ENCODE data around the gene RUVBL1.

DNA sequence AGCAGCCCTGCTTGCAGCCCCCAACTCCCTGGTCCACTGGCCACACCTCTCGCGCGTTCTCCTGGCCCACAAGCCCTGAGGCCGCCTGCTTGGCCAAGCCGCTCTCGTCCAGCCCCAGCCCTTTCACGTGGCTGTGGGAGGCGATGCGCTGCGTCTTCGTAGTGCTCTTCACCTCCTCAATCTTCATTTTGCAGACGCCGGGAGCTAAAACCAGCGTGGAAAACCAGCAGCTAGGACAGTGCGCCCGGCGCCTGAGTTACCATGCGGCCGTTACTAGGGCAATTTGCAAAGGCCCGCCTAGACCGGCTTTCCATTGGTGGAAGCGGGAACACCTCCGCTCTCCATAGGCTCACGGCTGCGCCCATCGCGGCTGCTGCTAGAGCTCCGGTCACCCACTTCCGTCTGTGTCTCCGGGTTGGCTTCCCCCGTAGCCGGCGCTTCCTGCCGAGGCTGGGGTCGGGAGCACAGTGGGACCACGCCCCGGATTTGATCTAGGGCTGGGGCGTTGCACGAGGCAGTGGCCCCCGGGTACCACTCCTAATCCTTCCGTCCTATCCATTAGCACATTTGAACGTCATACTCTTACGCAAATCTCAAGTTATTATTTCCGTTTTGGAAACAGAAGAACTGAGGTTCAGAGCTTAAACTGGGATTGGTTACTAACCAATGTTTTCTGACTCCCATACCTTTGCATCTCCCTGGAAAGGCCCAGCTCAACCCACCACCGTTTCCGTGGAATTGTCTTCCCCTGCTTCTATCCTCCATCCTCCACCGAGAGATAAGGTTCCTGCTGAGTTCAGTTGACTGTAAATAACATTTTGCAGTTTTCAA is at the start of gene RUVBL1:
- TF ChIP-seq, protein P1, sequence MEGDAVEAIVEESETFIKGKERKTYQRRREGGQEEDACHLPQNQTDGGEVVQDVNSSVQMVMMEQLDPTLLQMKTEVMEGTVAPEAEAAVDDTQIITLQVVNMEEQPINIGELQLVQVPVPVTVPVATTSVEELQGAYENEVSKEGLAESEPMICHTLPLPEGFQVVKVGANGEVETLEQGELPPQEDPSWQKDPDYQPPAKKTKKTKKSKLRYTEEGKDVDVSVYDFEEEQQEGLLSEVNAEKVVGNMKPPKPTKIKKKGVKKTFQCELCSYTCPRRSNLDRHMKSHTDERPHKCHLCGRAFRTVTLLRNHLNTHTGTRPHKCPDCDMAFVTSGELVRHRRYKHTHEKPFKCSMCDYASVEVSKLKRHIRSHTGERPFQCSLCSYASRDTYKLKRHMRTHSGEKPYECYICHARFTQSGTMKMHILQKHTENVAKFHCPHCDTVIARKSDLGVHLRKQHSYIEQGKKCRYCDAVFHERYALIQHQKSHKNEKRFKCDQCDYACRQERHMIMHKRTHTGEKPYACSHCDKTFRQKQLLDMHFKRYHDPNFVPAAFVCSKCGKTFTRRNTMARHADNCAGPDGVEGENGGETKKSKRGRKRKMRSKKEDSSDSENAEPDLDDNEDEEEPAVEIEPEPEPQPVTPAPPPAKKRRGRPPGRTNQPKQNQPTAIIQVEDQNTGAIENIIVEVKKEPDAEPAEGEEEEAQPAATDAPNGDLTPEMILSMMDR (IDR thresholded peaks at IDR 0.05), result no peak
- TF ChIP-seq POLR2A (IDR thresholded peaks at IDR 0.05), result no peak

All from lower leg skin (tissue), 3 donors.